ENCODE measurements around the gene DENND1A. TPM values are rescaled to one million over a fixed set of nuclear protein-coding genes. Genes with fewer than 3 reads are reported as not detected.

The DENND1A gene
- total RNA-seq, 1 experiment from 2014 or later = 23.5 TPM

DNA sequence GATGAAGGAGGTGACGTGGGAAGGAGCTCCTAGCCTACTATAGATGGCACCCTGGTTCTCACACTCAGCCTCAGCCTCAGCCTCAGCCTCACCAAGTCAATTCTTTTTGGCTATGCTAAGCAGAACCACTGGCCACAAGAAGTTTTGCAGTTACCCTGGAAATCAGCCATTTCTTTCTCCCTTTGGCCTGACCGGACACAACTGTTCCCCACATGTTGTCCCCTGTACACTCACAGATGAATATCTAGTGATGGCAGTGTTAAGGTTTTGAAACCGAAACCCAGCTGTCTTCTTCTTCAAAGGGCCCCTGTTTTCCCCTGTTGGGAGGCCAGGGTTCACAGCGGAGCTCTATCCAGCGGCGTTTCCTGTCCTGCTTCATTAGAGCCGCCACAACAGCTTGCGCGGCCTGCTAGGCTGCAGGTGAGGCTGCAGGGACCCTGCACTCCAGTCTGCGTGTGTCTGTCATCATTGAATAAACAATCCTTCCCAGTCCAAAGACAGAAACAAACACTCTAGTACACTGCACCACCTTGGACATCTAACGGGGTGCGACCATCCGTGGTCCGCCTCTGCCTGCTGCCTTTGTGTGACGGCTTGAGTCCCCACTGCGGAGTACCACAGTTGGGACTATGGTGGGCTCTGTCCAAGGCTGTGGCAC lies 250.5 kb downstream of the DENND1A start (continued):
- TF ChIP-seq, protein P1, sequence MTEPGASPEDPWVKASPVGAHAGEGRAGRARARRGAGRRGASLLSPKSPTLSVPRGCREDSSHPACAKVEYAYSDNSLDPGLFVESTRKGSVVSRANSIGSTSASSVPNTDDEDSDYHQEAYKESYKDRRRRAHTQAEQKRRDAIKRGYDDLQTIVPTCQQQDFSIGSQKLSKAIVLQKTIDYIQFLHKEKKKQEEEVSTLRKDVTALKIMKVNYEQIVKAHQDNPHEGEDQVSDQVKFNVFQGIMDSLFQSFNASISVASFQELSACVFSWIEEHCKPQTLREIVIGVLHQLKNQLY (CRISPR knock-in tag; IDR thresholded peaks at IDR 0.05) = no peak

- CTCF ChIA-PET = no interaction called here
Observed at GRCh38 chr9:123678878-123679329, 251.0 kb downstream of the DENND1A start.

More at GRCh38 chr9:123678878-123679329, 251.0 kb downstream of the DENND1A start:
- Mint-ChIP-seq H3K9me3 (peaks cover 27% of the 10 kb centered on the region), H3K4me1 (0 out of 2 replicates have a peak, but pooled peaks cover 2% of the 10 kb centered on the region), H3K27me3 (ENCODE audit: low read depth) (no peaks in the 10 kb centered on the region), H3K27ac (no peak overlapping the region), H3K4me3 (no peak overlapping the region), H3K36me3 (peaks cover 29% of the 10 kb centered on the region)
- no peak for ATAC-seq
- POLR2A ChIA-PET = no interaction called here
- TF ChIP-seq ATF6 (CRISPR knock-in tag; IDR thresholded peaks at IDR 0.05) (no peak), ERG (CRISPR knock-in tag; IDR thresholded peaks at IDR 0.05) (no peak), NFATC4 (CRISPR knock-in tag; IDR thresholded peaks at IDR 0.05) (no peak), OVOL2 (CRISPR knock-in tag; IDR thresholded peaks at IDR 0.05; ENCODE audit: borderline replicate concordance) (no peak), TEAD1 (CRISPR knock-in tag; IDR thresholded peaks at IDR 0.05) (no peak), ETV6 (CRISPR knock-in tag; IDR thresholded peaks at IDR 0.05) (no peak), NR2C2 (CRISPR knock-in tag; IDR thresholded peaks at IDR 0.05) (no peak), FOXK1 (CRISPR knock-in tag; IDR thresholded peaks at IDR 0.05) (no peak), CREM (CRISPR knock-in tag; IDR thresholded peaks at IDR 0.05) (no peak), KAT7 (CRISPR knock-in tag; IDR thresholded peaks at IDR 0.05; ENCODE audit: borderline replicate concordance) (no peak), ATF1 (CRISPR knock-in tag; IDR thresholded peaks at IDR 0.05) (no peak), TCF7 (CRISPR knock-in tag; IDR thresholded peaks at IDR 0.05; ENCODE audit: low read depth) (no peak)
- TF ChIP-seq, protein P2, sequence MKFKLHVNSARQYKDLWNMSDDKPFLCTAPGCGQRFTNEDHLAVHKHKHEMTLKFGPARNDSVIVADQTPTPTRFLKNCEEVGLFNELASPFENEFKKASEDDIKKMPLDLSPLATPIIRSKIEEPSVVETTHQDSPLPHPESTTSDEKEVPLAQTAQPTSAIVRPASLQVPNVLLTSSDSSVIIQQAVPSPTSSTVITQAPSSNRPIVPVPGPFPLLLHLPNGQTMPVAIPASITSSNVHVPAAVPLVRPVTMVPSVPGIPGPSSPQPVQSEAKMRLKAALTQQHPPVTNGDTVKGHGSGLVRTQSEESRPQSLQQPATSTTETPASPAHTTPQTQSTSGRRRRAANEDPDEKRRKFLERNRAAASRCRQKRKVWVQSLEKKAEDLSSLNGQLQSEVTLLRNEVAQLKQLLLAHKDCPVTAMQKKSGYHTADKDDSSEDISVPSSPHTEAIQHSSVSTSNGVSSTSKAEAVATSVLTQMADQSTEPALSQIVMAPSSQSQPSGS (CRISPR knock-in tag; IDR thresholded peaks at IDR 0.05; ENCODE audit: borderline replicate concordance, low read depth) = no peak
- TF ChIP-seq, protein P3, sequence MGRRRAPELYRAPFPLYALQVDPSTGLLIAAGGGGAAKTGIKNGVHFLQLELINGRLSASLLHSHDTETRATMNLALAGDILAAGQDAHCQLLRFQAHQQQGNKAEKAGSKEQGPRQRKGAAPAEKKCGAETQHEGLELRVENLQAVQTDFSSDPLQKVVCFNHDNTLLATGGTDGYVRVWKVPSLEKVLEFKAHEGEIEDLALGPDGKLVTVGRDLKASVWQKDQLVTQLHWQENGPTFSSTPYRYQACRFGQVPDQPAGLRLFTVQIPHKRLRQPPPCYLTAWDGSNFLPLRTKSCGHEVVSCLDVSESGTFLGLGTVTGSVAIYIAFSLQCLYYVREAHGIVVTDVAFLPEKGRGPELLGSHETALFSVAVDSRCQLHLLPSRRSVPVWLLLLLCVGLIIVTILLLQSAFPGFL (CRISPR knock-in tag; IDR thresholded peaks at IDR 0.05; ENCODE audit: borderline replicate concordance) = no peak
- TF ChIP-seq, protein P4, sequence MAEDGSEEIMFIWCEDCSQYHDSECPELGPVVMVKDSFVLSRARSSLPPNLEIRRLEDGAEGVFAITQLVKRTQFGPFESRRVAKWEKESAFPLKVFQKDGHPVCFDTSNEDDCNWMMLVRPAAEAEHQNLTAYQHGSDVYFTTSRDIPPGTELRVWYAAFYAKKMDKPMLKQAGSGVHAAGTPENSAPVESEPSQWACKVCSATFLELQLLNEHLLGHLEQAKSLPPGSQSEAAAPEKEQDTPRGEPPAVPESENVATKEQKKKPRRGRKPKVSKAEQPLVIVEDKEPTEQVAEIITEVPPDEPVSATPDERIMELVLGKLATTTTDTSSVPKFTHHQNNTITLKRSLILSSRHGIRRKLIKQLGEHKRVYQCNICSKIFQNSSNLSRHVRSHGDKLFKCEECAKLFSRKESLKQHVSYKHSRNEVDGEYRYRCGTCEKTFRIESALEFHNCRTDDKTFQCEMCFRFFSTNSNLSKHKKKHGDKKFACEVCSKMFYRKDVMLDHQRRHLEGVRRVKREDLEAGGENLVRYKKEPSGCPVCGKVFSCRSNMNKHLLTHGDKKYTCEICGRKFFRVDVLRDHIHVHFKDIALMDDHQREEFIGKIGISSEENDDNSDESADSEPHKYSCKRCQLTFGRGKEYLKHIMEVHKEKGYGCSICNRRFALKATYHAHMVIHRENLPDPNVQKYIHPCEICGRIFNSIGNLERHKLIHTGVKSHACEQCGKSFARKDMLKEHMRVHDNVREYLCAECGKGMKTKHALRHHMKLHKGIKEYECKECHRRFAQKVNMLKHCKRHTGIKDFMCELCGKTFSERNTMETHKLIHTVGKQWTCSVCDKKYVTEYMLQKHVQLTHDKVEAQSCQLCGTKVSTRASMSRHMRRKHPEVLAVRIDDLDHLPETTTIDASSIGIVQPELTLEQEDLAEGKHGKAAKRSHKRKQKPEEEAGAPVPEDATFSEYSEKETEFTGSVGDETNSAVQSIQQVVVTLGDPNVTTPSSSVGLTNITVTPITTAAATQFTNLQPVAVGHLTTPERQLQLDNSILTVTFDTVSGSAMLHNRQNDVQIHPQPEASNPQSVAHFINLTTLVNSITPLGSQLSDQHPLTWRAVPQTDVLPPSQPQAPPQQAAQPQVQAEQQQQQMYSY (CRISPR knock-in tag; IDR thresholded peaks at IDR 0.05) = no peak
- DNase-seq (ENCODE audit: low spot score) = no peak
